ENCODE data around the gene BLTP3B. TPM values are rescaled to one million over a fixed set of nuclear protein-coding genes. Genes with fewer than 3 reads are reported as not detected.

Gene BLTP3B
- polyA plus RNA-seq, 1 donor (not counting 4 experiments of a cell fraction or from before 2014, with no cell fraction given) = 11.7 TPM

DNA sequence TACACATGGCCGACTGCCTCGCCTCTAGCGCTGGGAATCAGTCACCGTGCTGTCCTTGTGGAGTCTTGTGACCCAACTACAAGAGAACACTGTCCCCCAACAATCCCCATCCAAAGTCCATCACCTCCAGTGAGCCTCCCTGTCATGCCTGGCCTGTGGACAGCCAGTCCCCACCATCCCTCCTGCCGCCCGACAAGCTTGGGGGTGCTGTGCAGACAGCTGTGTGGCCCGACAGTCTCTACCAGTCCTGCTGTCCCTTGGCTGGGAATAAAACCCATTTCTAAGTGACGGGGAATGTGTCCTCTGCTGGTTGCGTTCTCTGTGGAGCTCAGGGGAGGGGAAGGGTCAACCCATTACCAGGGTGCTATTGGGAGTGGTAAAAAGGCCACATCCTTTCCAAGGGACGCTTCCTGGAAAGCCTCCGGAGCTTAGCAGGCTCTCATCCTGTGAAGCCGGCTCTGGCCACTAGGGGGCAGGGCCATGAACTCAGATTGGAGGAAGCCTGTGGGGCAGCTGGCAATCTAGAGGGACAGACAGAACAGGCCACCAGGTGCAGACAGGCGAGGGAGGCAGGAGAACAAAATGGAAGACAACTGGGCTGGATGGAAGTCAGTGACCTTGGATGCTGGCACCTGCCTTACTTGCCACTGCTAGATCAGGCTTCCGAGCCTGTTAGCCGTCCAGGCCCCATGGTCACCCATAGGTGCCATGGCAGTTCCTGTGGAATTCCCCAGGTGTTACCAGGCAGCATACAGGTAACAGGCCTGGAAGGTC is 12.0 kb upstream of the BLTP3B start:
- H3K9me1 ChIP-seq (ENCODE audit: control insufficient read depth, extremely low read depth, insufficient read depth, low read length) = no peaks in the 10 kb centered on the region
- H3K27me3 ChIP-seq (ENCODE audit: control insufficient read depth, extremely low read depth, insufficient read depth, low read length) = no peaks in the 10 kb centered on the region
- peak overlapping the region; percentile 56 for H2AFZ ChIP-seq (ENCODE audit: control insufficient read depth, low read length)
- H3K27ac ChIP-seq (ENCODE audit: control insufficient read depth, insufficient read depth, low read length) = no peak overlapping the region
- DNase-seq (ENCODE audit: low read depth, low spot score) = no peak
- H3K9ac ChIP-seq (ENCODE audit: control insufficient read depth, extremely low read depth, insufficient read depth, low read length) = no peak overlapping the region
- no peaks in the 10 kb centered on the region for H4K20me1 ChIP-seq (ENCODE audit: control insufficient read depth, extremely low read depth, insufficient read depth, low read length)
- H3K4me1 ChIP-seq (ENCODE audit: control insufficient read depth, extremely low read depth, insufficient read depth, low read length) = no peaks in the 10 kb centered on the region
- H3K4me3 ChIP-seq (ENCODE audit: control insufficient read depth in 2 of 3, extremely low read depth in 1 of 3, insufficient read depth in 2 of 3, low read depth in 1 of 3, low read length in 3 of 3) = no peak overlapping the region
- H3K9me3 ChIP-seq (ENCODE audit: control insufficient read depth, low read depth, low read length) = no peaks in the 10 kb centered on the region
- H3K79me2 ChIP-seq (ENCODE audit: control insufficient read depth, insufficient read depth, low read length) = no peaks in the 10 kb centered on the region
- dilution Hi-C loops (cut with MboI; ENCODE audit: extremely low pct_ligation_motif_present, low sequenced_read_pairs) = no loop called here
- H3K36me3 ChIP-seq (ENCODE audit: control insufficient read depth in 2 of 2, extremely low read depth in 1 of 2, insufficient read depth in 2 of 2, low read length in 2 of 2) = no peaks in the 10 kb centered on the region
- TF ChIP-seq EZH2 (IDR thresholded peaks at IDR 0.05; ENCODE audit: low read length) (no peak), CTCF (optimal IDR thresholded peaks at IDR 0.05 in 1 of 3, IDR thresholded peaks at IDR 0.05 in 1 of 3, conservative IDR thresholded peaks at IDR 0.05 in 1 of 3; ENCODE audit: extremely low read depth in 1 of 3, insufficient read depth in 2 of 3, low read length in 3 of 3) (peak; percentile 69 to 94 (median 94))
- peak; percentile 36 for FAIRE-seq
- H3K4me2 ChIP-seq (ENCODE audit: control insufficient read depth, extremely low read depth, insufficient read depth, low read depth, low read length) = no peak overlapping the region

DNA sequence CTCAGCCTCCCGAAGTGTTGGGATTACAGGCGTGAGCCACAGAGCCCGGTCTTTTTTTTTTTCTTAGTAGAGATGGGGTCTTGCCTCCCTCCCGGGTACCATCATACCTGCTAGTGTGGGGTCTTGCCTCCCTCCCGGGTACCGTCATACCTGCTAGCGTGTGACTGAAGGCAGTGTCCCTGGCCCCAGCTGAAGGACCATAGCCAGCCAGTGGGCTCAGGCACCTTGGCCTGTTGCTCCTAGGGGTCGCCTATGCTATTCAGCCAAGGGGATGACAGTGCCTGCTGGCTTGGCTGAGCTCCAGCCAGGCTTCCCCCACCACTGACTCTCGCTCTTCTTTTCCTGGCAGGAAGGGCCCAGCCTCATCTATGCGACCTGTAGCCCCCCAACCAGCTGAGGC is 10.5 kb upstream of the BLTP3B start:
- no peaks in the 10 kb centered on the region for H3K9me3 ChIP-seq (ENCODE audit: control insufficient read depth, low read depth, low read length)
- H3K27me3 ChIP-seq (ENCODE audit: control insufficient read depth, extremely low read depth, insufficient read depth, low read length) = no peaks in the 10 kb centered on the region
- no peaks in the 10 kb centered on the region for H3K9me1 ChIP-seq (ENCODE audit: control insufficient read depth, extremely low read depth, insufficient read depth, low read length)
- no peak for FAIRE-seq
- no peak overlapping the region for H3K4me2 ChIP-seq (ENCODE audit: control insufficient read depth, extremely low read depth, insufficient read depth, low read depth, low read length)
- no peaks in the 10 kb centered on the region for H4K20me1 ChIP-seq (ENCODE audit: control insufficient read depth, extremely low read depth, insufficient read depth, low read length)
- no peaks in the 10 kb centered on the region for H3K79me2 ChIP-seq (ENCODE audit: control insufficient read depth, insufficient read depth, low read length)
- no peak overlapping the region for H3K9ac ChIP-seq (ENCODE audit: control insufficient read depth, extremely low read depth, insufficient read depth, low read length)
- H3K4me3 ChIP-seq (ENCODE audit: control insufficient read depth in 2 of 3, extremely low read depth in 1 of 3, insufficient read depth in 2 of 3, low read depth in 1 of 3, low read length in 3 of 3) = no peak overlapping the region
- H3K4me1 ChIP-seq (ENCODE audit: control insufficient read depth, extremely low read depth, insufficient read depth, low read length) = no peaks in the 10 kb centered on the region
- no peak for DNase-seq (ENCODE audit: low read depth, low spot score)
- TF ChIP-seq CTCF (optimal IDR thresholded peaks at IDR 0.05 in 1 of 3, IDR thresholded peaks at IDR 0.05 in 1 of 3, conservative IDR thresholded peaks at IDR 0.05 in 1 of 3; ENCODE audit: extremely low read depth in 1 of 3, insufficient read depth in 2 of 3, low read length in 3 of 3) = no peak
- no peak for TF ChIP-seq EZH2 (IDR thresholded peaks at IDR 0.05; ENCODE audit: low read length)
- H3K36me3 ChIP-seq (ENCODE audit: control insufficient read depth in 2 of 2, extremely low read depth in 1 of 2, insufficient read depth in 2 of 2, low read length in 2 of 2) = no peaks in the 10 kb centered on the region
- dilution Hi-C loops (cut with MboI; ENCODE audit: extremely low pct_ligation_motif_present, low sequenced_read_pairs) = no loop called here
- H2AFZ ChIP-seq (ENCODE audit: control insufficient read depth, low read length) = no peak overlapping the region
- no peak overlapping the region for H3K27ac ChIP-seq (ENCODE audit: control insufficient read depth, insufficient read depth, low read length)

Data from keratinocyte (primary cell).